ENCODE measurements around the gene NKD2.

GRCh38 chr5:1054799-1055775 is 46.5 kb downstream of the NKD2 start:
- TF ChIP-seq CTCF (IDR thresholded peaks at IDR 0.05; ENCODE audit: low read length) (no peak), EZH2 (optimal IDR thresholded peaks at IDR 0.05; ENCODE audit: low read depth, low read length) (no peak), EZH2phosphoT487 (IDR thresholded peaks at IDR 0.05; ENCODE audit: low read length) (no peak)

All from MM.1S (cell line).